Right renal pelvis (tissue), 4 donors: ENCODE results near the gene ABHD3. TPM values are rescaled to one million over a fixed set of nuclear protein-coding genes. Genes with fewer than 3 reads are reported as not detected.
"Not testable (repeated sequence)": the region's sequence is repeated elsewhere in the genome, so short reads cannot be mapped to it uniquely, and the experiment has no call there.

Source experiments
- DNase-seq, 4 donors: peaks; one replicate each; pipeline ENCODE4 v3.0.0-alpha.2; 2013; ENCODE audit warnings: low read depth in 4 of 4, low spot score in 3 of 4, missing footprints in 1 of 4
- polyA plus RNA-seq, 4 donors: library from polyadenylated mRNA; unstranded; fragments of 120-200 nt; gene quantifications; one replicate each; pipeline ENCODE4 v1.2.1, GENCODE V29; 2013; ENCODE audit not compliant: insufficient read length in 4 of 4

Gene ABHD3
- polyA plus RNA-seq, 4 donors: 21.9 to 25.3 (median 23.2) TPM

- DNase-seq: no peak
Measured at GRCh38 chr18:21660078-21660477, 44.5 kb downstream of the ABHD3 start.

GRCh38 chr18:21656402-21656801, 48.2 kb downstream of the ABHD3 start:
- no peak for DNase-seq

DNA sequence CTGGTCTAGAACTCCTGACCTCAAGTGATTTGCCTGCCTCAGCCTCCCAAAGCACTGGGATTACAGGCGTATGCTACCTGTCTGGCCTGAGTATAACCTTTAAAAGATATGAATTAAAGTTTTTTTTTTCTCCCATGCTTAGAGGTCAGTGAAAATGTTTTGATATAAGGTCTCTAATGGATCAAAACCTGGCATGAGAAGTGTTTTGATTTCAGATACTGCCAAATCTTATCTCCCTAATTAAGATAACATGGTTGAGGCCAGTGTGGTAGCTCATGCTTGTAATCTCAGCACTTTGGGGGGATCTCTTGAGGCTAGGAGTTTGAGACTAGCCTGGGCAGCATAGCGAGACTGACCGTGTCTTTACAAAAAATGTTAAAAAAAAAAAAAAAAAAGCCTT, 51.2 kb downstream of the ABHD3 start:
- DNase-seq: no peak

- DNase-seq: no peak
Measured at GRCh38 chr18:21652073-21652472, 52.5 kb downstream of the ABHD3 start.

DNA sequence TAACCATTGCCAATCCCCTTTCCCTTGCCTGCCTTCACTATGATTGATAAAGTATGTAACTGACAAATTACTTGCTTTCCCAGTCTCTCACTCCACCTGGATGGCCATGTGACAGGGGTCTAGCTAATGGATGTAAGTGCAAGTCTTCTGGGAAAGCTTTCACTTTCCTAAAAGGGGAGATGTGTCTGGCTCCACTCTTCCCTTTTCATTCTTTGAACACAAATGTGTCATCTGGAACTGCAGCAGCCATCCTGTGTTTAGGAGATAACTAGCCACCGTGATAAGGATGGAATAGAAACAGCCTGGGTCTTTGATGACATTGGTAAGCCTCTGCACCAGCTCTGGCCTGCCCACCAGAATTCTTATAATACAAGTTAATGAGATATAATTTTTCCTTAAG, 54.3 kb downstream of the ABHD3 start:
- no peak for DNase-seq

DNA sequence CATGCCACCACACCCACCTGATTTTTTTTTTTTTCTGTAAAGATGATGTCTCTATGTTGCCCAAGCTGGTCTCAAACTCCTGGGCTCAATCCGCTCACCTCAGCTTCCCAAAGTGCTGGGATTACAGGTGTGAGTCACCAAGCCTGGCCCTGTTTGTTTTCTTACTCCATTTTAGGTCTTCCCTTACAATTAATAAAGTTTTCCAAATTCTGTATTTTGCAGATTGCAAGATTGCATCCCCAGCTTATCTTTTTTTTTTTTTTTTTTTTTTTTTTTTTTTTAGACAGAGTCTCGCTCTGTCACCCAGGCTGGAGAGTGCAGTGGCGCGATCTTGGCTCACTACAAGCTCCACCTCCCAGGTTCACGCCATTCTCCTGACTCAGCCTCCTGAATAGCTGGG, 64.2 kb downstream of the ABHD3 start:
- DNase-seq: not testable (repeated sequence)

DNA sequence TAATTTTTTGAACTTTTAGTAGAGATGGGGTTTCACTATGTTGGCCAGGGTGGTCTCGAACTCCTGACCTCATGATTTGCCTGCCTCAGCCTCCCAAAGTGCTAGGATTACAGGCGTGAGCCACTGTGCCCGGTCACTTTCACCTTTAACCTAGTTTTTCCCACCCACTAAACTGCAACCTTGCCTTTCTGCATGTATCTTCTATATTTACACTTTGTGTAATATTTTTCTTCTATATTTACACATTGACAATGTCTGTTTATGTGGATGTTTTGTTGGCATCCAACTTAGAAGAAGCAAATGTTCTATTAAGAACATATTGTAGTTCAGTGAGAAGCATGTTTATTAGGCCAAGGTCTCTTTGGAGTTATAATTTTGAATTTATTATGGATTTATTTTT, 65.8 kb downstream of the ABHD3 start:
- DNase-seq: no peak

DNA sequence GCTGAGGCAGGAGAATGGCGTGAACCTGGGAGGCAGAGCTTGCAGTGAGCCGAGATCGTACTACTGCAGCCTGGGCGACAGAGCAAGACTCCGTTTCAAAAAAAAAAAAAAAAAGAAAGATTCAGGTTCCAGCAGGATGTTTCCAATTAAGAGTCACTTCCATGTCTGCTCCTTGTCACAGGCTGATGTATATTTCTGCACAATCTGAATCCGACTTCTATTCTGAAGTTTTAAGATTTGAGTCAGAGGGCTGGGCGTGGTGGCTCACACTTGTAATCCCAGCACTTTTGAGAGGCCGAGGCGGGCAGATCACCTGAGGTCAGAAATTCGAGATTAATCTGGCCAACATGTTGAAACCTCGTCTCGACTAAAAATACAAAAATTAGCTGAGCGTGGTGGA, 67.8 kb downstream of the ABHD3 start:
- DNase-seq: no peak

DNA sequence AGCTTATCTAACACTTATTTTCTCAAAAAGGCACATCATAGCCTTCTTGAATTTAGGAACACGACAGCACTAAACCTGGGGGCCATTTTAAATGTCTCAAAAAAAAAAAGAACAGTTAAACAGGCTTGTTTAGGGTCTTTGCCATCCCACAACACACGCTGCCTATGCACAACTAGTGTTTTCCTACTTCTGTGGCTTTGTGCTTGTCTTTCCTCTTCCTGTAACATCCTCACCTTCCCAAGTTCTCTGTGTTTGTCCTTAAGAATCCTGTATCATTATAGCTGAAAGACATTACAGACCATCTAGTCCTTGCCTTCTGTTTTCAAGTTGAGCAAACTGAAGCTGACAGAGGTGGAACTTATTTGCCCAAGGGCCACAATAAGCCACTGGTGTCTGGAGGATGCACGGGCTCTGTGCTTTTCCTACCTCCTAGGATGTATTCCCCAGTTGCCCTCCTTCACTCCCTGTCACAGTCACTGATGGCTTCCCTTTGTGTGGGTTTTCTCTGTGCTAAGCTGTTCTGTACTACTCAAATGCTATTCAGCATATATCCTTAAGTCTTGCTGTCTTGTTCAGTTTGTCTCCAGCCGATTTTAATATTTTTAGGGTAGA, 69.9 kb downstream of the ABHD3 start:
- no peak for DNase-seq

DNA sequence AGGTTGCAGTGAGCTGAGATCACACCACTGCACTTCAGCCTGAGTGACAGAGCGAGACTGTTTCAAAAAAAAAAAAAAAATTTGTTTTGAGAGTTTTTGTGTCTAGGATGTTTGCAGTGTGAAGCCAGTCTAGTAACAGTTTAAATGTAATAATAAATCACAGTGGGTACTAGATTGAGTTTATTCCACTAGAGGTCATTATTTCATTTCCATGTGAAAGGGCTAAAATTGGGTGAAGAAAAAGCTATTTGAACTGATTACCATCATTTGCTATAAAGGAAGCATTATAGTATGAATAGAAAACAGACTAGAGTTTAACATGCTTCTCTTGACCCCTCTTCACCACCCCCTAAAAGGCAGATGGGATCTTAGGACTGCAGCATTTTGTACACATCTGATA, 72.2 kb downstream of the ABHD3 start:
- DNase-seq: no peak

- DNase-seq: no peak
Measured at GRCh38 chr18:21629089-21629832, 75.3 kb downstream of the ABHD3 start.

DNA sequence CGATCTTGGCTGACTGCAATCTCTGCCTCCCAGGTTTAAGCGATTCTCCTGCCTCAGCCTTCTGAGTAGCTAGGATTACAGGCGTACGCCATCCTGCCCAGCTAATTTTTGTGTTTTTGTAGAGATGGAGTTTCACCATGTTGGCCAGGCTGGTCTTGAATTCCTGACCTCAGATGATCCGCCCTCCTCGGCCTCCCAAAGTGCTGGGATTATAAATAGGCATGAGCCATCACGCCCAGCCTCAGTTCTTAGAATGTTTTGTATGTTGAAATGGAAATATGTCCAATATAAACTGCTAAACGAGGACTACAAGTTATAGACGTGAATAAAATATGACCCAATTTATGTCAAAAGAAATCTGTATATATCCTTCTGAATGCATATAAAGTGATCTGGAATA, 82.9 kb downstream of the ABHD3 start:
- not testable (repeated sequence) for DNase-seq

- DNase-seq: peak; percentile 79 to 89 (median 84)
Measured at GRCh38 chr18:21612125-21613039, 92.2 kb downstream of the ABHD3 start, which contains the start of gene SNRPD1. TSS of gene SNRPD1 (plus strand) at chr18:21612314. CDS start at chr18:21612430, 116 bp downstream.

GRCh38 chr18:21611401-21612124, 93.0 kb downstream of the ABHD3 start:
- DNase-seq: not testable (repeated sequence)

- no peak for DNase-seq
Measured at GRCh38 chr18:21605213-21605612, 99.4 kb downstream of the ABHD3 start.

DNA sequence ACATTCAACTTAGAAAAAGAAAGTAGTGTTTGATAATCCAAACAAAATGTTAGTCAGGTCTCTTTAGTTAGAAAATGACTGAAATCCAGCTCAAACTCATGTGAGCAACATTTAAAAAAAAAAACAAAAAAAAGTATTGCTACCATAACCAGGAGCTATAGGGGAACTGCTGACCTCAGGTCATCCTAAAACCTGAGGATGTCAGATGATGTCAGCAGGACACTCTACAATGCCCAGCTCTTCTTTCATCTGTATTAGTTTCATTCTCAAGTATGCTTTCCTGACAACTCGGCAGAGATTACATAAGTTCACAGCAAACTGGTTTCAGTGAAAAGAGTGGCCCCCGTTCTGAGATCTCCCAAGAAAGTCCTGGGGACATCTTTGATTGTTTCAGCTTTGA, 99.9 kb downstream of the ABHD3 start:
- no peak for DNase-seq

DNA sequence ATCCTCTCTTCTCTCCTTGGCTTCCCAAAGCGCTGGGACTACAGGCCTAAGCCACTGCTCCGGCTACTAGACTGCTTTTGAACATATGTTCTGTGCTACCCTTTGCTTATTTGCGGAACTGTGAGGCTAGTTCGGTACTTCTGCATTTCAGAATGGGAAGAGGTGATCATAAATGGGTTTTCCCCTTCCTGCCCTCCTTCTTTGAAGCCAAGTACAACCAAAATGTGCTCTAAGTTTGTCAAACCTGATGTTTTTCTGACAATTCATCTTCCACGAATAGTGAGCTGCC, 102.3 kb downstream of the ABHD3 start:
- no peak for DNase-seq
